ENCODE data around the gene INPP5A. TPM values are rescaled to one million over a fixed set of nuclear protein-coding genes. Genes with fewer than 3 reads are reported as not detected.

INPP5A gene
- total and polyA plus RNA-seq, 10 of the 15 experiments (the other 5 are each of a cell fraction or from before 2014, with no cell fraction given), result 0.52 to 15.0 (median 6.3) TPM

GRCh38 chr10:132675031-132675740 is 137.6 kb downstream of the INPP5A start:
- DNase-seq (ENCODE audit: low read depth, low spot score) (no peak), ATAC-seq (no peak)

More at GRCh38 chr10:132675031-132675740, 137.6 kb downstream of the INPP5A start:
- ChIA-PET POLR2A (no interaction called here), SMC1A (ENCODE audit: uncharacterized antibody, unreplicated experiment) (no interaction called here), CTCF (interaction anchor here (1.3 kb wide), 1 partner anchor 10 kb away, joined by 3 read pairs; no protein-coding TSS in a partner anchor), RAD21 (ENCODE audit: unreplicated experiment) (no interaction called here)
- Histone ChIP-seq H3K79me2 (ENCODE audit: control insufficient read depth, insufficient read depth, low read length) (no peaks in the 10 kb centered on the region), H3K9ac (ENCODE audit: control insufficient read depth, insufficient read depth, low read length) (no peak overlapping the region), H3K27me3 (replicated peaks in 1 of 2; ENCODE audit: control insufficient read depth in 2 of 2, insufficient read depth in 2 of 2, low read length in 1 of 2) (no peaks in the 10 kb centered on the region), H4K20me1 (ENCODE audit: control insufficient read depth, insufficient read depth) (no peaks in the 10 kb centered on the region), H3K36me3 (ENCODE audit: control insufficient read depth in 2 of 2, insufficient read depth in 2 of 2, low read length in 1 of 2) (no peaks in the 10 kb centered on the region; a peak in 2 of 4 replicates), H2AFZ (ENCODE audit: control insufficient read depth, low read depth, low read length) (no peak overlapping the region), H3K4me1 (ENCODE audit: control insufficient read depth, insufficient read depth, low read length) (no peaks in the 10 kb centered on the region), H3K4me3 (no peak overlapping the region), H3K9me3 (replicated peaks; ENCODE audit: control insufficient read depth, insufficient read depth, low read length) (no peaks in the 10 kb centered on the region), H3K27ac (ENCODE audit: control insufficient read depth, insufficient read depth) (no peak overlapping the region), H3K4me2 (ENCODE audit: control insufficient read depth, insufficient read depth) (no peak overlapping the region)
- WGBS (ENCODE audit: insufficient coverage, insufficient replicate concordance, low lambda C conversion rate, missing lambda C conversion rate), result 94% methylated on average over 23 of the region's 23 CpGs
- intact Hi-C loops (cut with micrococcal nuclease; ENCODE audit: unreplicated experiment), result no loop called here
- TF ChIP-seq ELK1 (IDR thresholded peaks at IDR 0.05; ENCODE audit: low read depth, low read length), result no peak
- no peak for TF ChIP-seq JUNB (IDR thresholded peaks at IDR 0.05)
- no peak for TF ChIP-seq ZNF217 (IDR thresholded peaks at IDR 0.05)
- no peak for TF ChIP-seq GABPA (IDR thresholded peaks at IDR 0.05; ENCODE audit: low read depth)
- TF ChIP-seq YBX1 (IDR thresholded peaks at IDR 0.05), result no peak
- no peak for TF ChIP-seq BCL11A (IDR thresholded peaks at IDR 0.05; ENCODE audit: low read depth, low read length)
- TF ChIP-seq PAX8 (IDR thresholded peaks at IDR 0.05), result no peak
- TF ChIP-seq SREBF1 (IDR thresholded peaks at IDR 0.05; ENCODE audit: low read length), result no peak
- TF ChIP-seq NRF1 (conservative IDR thresholded peaks at IDR 0.05; ENCODE audit: low read depth, low read length), result no peak
- no peak for TF ChIP-seq ZNF384 (IDR thresholded peaks at IDR 0.05; ENCODE audit: borderline replicate concordance, low read depth, low read length)
- no peak for TF ChIP-seq SUPT20H (IDR thresholded peaks at IDR 0.05; ENCODE audit: borderline replicate concordance, control insufficient read depth, low read depth, low read length)
- TF ChIP-seq IKZF2 (IDR thresholded peaks at IDR 0.05), result no peak
- no peak for TF ChIP-seq ZNF622 (IDR thresholded peaks at IDR 0.05)
- no peak for TF ChIP-seq NFYB (IDR thresholded peaks at IDR 0.05; ENCODE audit: insufficient read depth, low read depth, low read length)
- TF ChIP-seq KAT2A (conservative IDR thresholded peaks at IDR 0.05; ENCODE audit: control insufficient read depth, low read depth, low read length), result no peak
- no peak for TF ChIP-seq SKIL (IDR thresholded peaks at IDR 0.05; ENCODE audit: low read depth, poor library complexity, severe bottlenecking)
- no peak for TF ChIP-seq CBFB (IDR thresholded peaks at IDR 0.05; ENCODE audit: low read depth)
- TF ChIP-seq ASH2L (IDR thresholded peaks at IDR 0.05; ENCODE audit: borderline replicate concordance, low read depth), result no peak
- TF ChIP-seq USF2 (IDR thresholded peaks at IDR 0.05; ENCODE audit: borderline replicate concordance, low read depth, low read length), result no peak
- BruUV-seq (replicated peaks), result no TSS peak
- FAIRE-seq, result no peak
- in situ Hi-C loops (cut with MboI), result no loop called here

Data from GM12878 (cell line).